ENCODE results near the gene PARS2.

DNA sequence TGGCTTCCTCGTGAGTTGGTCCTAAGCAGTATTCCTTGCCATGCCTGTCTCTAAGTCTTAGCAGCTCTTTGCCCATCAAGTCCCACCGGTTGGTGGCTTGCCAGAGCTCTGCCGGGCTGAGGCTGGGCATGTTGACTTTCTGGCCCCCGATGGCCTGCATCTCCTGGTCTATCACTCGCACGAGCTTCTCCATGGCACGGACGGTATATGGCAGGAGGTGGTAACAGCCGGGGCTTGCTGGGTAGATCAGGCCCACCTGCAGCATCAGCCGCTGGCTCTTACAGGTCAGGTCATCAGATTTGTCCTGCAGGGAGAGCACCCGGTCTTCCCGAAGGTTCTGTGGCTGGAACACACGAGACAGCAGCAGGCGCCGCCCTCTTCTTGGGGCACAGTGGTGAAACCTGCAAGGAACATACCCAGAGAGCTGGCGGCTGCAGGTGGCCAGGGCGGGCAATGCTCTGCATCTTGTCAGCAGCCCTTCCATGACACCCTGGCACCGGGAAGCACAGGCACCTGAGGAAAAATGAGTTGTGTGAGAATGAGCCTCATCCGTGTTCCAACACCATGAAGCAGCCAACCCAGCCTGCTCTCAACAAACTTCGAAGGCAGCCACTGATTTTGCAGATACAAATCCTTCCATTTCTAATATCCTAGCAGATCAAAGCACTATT lies 5.5 kb downstream of the PARS2 start:
- TF ChIP-seq POLR2A (IDR thresholded peaks at IDR 0.05): no peak
- TF ChIP-seq, protein P1, sequence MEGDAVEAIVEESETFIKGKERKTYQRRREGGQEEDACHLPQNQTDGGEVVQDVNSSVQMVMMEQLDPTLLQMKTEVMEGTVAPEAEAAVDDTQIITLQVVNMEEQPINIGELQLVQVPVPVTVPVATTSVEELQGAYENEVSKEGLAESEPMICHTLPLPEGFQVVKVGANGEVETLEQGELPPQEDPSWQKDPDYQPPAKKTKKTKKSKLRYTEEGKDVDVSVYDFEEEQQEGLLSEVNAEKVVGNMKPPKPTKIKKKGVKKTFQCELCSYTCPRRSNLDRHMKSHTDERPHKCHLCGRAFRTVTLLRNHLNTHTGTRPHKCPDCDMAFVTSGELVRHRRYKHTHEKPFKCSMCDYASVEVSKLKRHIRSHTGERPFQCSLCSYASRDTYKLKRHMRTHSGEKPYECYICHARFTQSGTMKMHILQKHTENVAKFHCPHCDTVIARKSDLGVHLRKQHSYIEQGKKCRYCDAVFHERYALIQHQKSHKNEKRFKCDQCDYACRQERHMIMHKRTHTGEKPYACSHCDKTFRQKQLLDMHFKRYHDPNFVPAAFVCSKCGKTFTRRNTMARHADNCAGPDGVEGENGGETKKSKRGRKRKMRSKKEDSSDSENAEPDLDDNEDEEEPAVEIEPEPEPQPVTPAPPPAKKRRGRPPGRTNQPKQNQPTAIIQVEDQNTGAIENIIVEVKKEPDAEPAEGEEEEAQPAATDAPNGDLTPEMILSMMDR (IDR thresholded peaks at IDR 0.05): no peak
